H9 (cell line): ENCODE results near the gene ACOXL. TPM values are rescaled to one million over a fixed set of nuclear protein-coding genes. Genes with fewer than 3 reads are reported as not detected.

Source experiments
- DNase-seq: peaks from one replicate; pipeline ENCODE4 v3.0.0-alpha.2; 2017
- H2AFZ ChIP-seq: one replicate; pipeline ENCODE4 v1.6.1; 2013; ENCODE audit warnings: mild to moderate bottlenecking, low read length, control low read depth, moderate library complexity
- H2AK5ac ChIP-seq: 2 replicates; pipeline ENCODE4 v1.6.1; 2013; ENCODE audit warnings: low read length, control low read depth, mixed read lengths; ENCODE audit not compliant: insufficient read length
- H2BK120ac ChIP-seq: one replicate; pipeline ENCODE4 v1.6.1; 2013; ENCODE audit warnings: low read depth, mild to moderate bottlenecking, low read length, control low read depth, inconsistent platforms; ENCODE audit not compliant: poor library complexity, severe bottlenecking
- H2BK12ac ChIP-seq: 2 replicates; pipeline ENCODE4 v1.6.1; 2013; ENCODE audit warnings: low read length, control low read depth, mixed read lengths, low read depth; ENCODE audit not compliant: insufficient read length
- H2BK15ac ChIP-seq: 2 replicates; pipeline ENCODE4 v1.6.1; 2013; ENCODE audit warnings: low read depth, low read length, control low read depth
- H2BK20ac ChIP-seq: one replicate; pipeline ENCODE4 v1.6.1; 2013; ENCODE audit warnings: low read depth, mild to moderate bottlenecking, low read length, control low read depth, inconsistent platforms; ENCODE audit not compliant: poor library complexity, severe bottlenecking
- H2BK5ac ChIP-seq: 2 replicates; pipeline ENCODE4 v1.6.1; 2013; ENCODE audit warnings: low read length, control low read depth, mixed read lengths; ENCODE audit not compliant: insufficient read length
- H3K14ac ChIP-seq: 2 replicates; pipeline ENCODE4 v1.6.1; 2013; ENCODE audit warnings: low read length, control low read depth; ENCODE audit not compliant: insufficient read depth
- H3K18ac ChIP-seq: 2 replicates; pipeline ENCODE4 v1.6.1; 2013; ENCODE audit warnings: low read depth, mild to moderate bottlenecking, mixed read lengths, low read length, control low read depth; ENCODE audit not compliant: insufficient read length
- H3K23ac ChIP-seq: 2 replicates; pipeline ENCODE4 v1.6.1; 2013; ENCODE audit warnings: low read length, control low read depth, mixed read lengths, low read depth; ENCODE audit not compliant: insufficient read length
- H3K23me2 ChIP-seq: 2 replicates; pipeline ENCODE4 v1.6.1; 2013; ENCODE audit warnings: low read depth, mild to moderate bottlenecking, mixed read lengths, low read length, control low read depth; ENCODE audit not compliant: insufficient read length, poor library complexity, severe bottlenecking
- H3K27ac ChIP-seq: 2 replicates; pipeline ENCODE4 v1.5.1; 2013; ENCODE audit warnings: low read length, control low read depth, mixed read lengths, low read depth; ENCODE audit not compliant: insufficient read length
- H3K27me3 ChIP-seq: 2 replicates; pipeline ENCODE4 v1.6.1; 2013; ENCODE audit warnings: low read length, control low read depth, inconsistent platforms; ENCODE audit not compliant: insufficient read depth
- H3K4ac ChIP-seq: 2 replicates; pipeline ENCODE4 v1.6.1; 2013; ENCODE audit warnings: low read depth, mild to moderate bottlenecking, control low read depth, inconsistent platforms, low read length, moderate library complexity
- H3K4me1 ChIP-seq: 2 replicates; pipeline ENCODE4 v1.6.1; 2013; ENCODE audit warnings: low read length, control low read depth, inconsistent platforms; ENCODE audit not compliant: insufficient read depth
- H3K4me2 ChIP-seq: 2 replicates; pipeline ENCODE4 v1.6.1; 2013; ENCODE audit warnings: low read length, control low read depth, mixed read lengths; ENCODE audit not compliant: insufficient read length, insufficient read depth
- H3K56ac ChIP-seq: 2 replicates; pipeline ENCODE4 v1.6.1; 2013; ENCODE audit warnings: low read depth, mild to moderate bottlenecking, mixed read lengths, low read length, control low read depth; ENCODE audit not compliant: insufficient read length
- H3K79me1 ChIP-seq: 2 replicates; pipeline ENCODE4 v1.6.1; 2013; ENCODE audit warnings: low read depth, mild to moderate bottlenecking, moderate library complexity, low read length, control low read depth, inconsistent platforms; ENCODE audit not compliant: insufficient read depth, poor library complexity, severe bottlenecking
- H3K79me2 ChIP-seq: 2 replicates; pipeline ENCODE4 v1.6.1; 2013; ENCODE audit warnings: low read length, control low read depth, inconsistent platforms; ENCODE audit not compliant: insufficient read depth
- H3K9ac ChIP-seq: 2 replicates; pipeline ENCODE4 v1.6.1; 2013; ENCODE audit warnings: low read length, control low read depth, mixed read lengths; ENCODE audit not compliant: insufficient read length; ENCODE audit errors: extremely low read depth
- H3K9me3 ChIP-seq: one replicate; pipeline ENCODE4 v1.6.1; 2013; ENCODE audit warnings: low read depth, low read length, inconsistent platforms; ENCODE audit not compliant: control insufficient read depth
- H3T11ph ChIP-seq: one replicate; pipeline ENCODE4 v1.6.1; 2013; ENCODE audit warnings: mild to moderate bottlenecking, low read length, control low read depth, inconsistent platforms
- H4K20me1 ChIP-seq: one replicate; pipeline ENCODE4 v1.6.1; 2013; ENCODE audit not compliant: control insufficient read depth, insufficient read length, insufficient read depth
- H4K5ac ChIP-seq: 2 replicates; pipeline ENCODE4 v1.6.1; 2013; ENCODE audit warnings: low read depth, mild to moderate bottlenecking, mixed read lengths, low read length, control low read depth; ENCODE audit not compliant: insufficient read length
- H4K8ac ChIP-seq: replicated peaks from 2 replicates; pipeline ENCODE4 v1.6.1; 2013; ENCODE audit warnings: low read length, control low read depth, mixed read lengths, low read depth; ENCODE audit not compliant: insufficient read length
- H4K91ac ChIP-seq: 2 replicates; pipeline ENCODE4 v1.6.1; 2013; ENCODE audit warnings: low read depth, mild to moderate bottlenecking, moderate library complexity, mixed read lengths, low read length, control low read depth; ENCODE audit not compliant: insufficient read length
- H3K27ac Mint-ChIP-seq, 3 experiments: 2 replicates in 2 of 3; 3 replicates in 1 of 3; pipeline ENCODE4 v1.8.0; 2020 to 2021; ENCODE audit warnings: mixed read lengths in 3 of 3, mild to moderate bottlenecking in 1 of 3, moderate library complexity in 1 of 3
- H3K27me3 Mint-ChIP-seq: 2 replicates; pipeline ENCODE4 v1.8.0; 2021; ENCODE audit warnings: low read depth, mild to moderate bottlenecking, moderate library complexity, mixed read lengths
- H3K36me3 Mint-ChIP-seq, 3 experiments: 2 replicates in 2 of 3; 3 replicates in 1 of 3; pipeline ENCODE4 v1.8.0; 2020 to 2021; ENCODE audit warnings: low read depth in 3 of 3, mixed read lengths in 3 of 3; ENCODE audit not compliant: insufficient read depth in 1 of 3
- H3K4me1 Mint-ChIP-seq, 2 experiments: 2 replicates each; pipeline ENCODE4 v1.8.0; 2020; ENCODE audit warnings: mixed read lengths in 2 of 2
- H3K4me3 Mint-ChIP-seq, 2 experiments: 2 replicates in 1 of 2; 3 replicates in 1 of 2; pipeline ENCODE4 v1.8.0; 2020 to 2021; ENCODE audit warnings: mild to moderate bottlenecking in 2 of 2, mixed read lengths in 2 of 2, moderate library complexity in 1 of 2
- H3K9me3 Mint-ChIP-seq, 2 experiments: 2 replicates in 1 of 2; 3 replicates in 1 of 2; pipeline ENCODE4 v1.8.0; 2020; ENCODE audit warnings: mild to moderate bottlenecking in 2 of 2, mixed read lengths in 2 of 2, moderate library complexity in 1 of 2
- WGBS: extraction: QIAGEN DNeasy Blood & Tissue Kit; methylation state at CpG from one replicate; pipeline ENCODE4 v1.1.7; 2013; ENCODE audit warnings: missing lambda C conversion rate, low lambda C conversion rate, mixed read lengths; ENCODE audit not compliant: insufficient read length; ENCODE audit errors: extremely low coverage; 5-methylcytosine and 5-hydroxymethylcytosine counted together
- total RNA-seq: library from RNA; stranded (reverse); gene quantifications from 2 replicates; pipeline ENCODE4 v1.2.1, GENCODE V29; 2021
- TF ChIP-seq, protein P1 (sequence below): fragments of 200-600 bp; sonication (generic); conservative IDR thresholded peaks from 3 replicates; pipeline ENCODE4 v1.8.0; 2021; ENCODE audit warnings: antibody characterized with exemption, mild to moderate bottlenecking

The ACOXL gene
- total RNA-seq, 1 experiment from 2014 or later = 37.6 TPM

DNA sequence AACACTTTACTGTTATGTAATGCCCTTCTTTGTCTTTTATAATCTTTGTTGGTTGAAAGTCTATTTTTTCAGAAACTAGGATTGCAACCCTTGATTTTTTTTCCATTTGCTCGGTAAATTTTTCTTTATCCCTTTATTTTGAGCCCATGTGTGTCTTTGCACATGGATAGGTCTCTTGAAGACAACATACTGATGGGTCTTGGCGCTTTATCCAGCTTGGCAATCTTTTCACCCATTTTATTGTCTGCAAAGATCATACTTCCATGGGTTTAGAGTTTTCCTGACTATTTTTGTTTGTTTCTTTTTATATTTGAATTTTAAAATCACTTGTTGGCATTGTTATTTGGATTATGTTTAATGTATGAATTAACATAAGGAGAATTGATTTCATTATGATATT lies 27.0 kb downstream of the ACOXL start:
- peaks cover 7 to 9% of the 10 kb centered on the region in 2 experiments for H3K4me1 Mint-ChIP-seq
- no peaks in the 10 kb centered on the region for H3K27me3 ChIP-seq
- H3K79me2 ChIP-seq = no peaks in the 10 kb centered on the region

More for the DNA sequence above, 27.0 kb downstream of the ACOXL start:
- no CpG with 5 or more reads among the region's 2 CpGs for WGBS
- Histone ChIP-seq H3K9me3 (no peaks in the 10 kb centered on the region), H3K4me2 (no peak overlapping the region), H3K18ac (no peak overlapping the region), H2BK120ac (no peak overlapping the region), H2BK20ac (no peak overlapping the region), H4K5ac (no peak overlapping the region), H3K79me1 (no peaks in the 10 kb centered on the region), H3K4me1 (no peaks in the 10 kb centered on the region), H3K23me2 (no peaks in the 10 kb centered on the region), H4K20me1 (no peaks in the 10 kb centered on the region), H2BK5ac (no peak overlapping the region), H3K23ac (no peak overlapping the region), H2BK12ac (no peak overlapping the region), H4K91ac (no peak overlapping the region), H3K4ac (no peak overlapping the region), H3K27ac (no peak overlapping the region), H2AFZ (no peak overlapping the region), H3K9ac (no peak overlapping the region), H3T11ph (no peak overlapping the region), H2AK5ac (no peak overlapping the region), H2BK15ac (no peak overlapping the region), H3K14ac (no peak overlapping the region), H3K56ac (no peak overlapping the region), H4K8ac (no peak overlapping the region)
- Mint-ChIP-seq H3K36me3 (peaks cover 46 to 73% (median 48%) of the 10 kb centered on the region in 3 experiments), H3K27me3 (no peaks in the 10 kb centered on the region), H3K4me3 (no peak overlapping the region), H3K27ac (no peak overlapping the region), H3K9me3 (peaks cover 41 to 42% of the 10 kb centered on the region in 2 experiments)
- DNase-seq = no peak
- TF ChIP-seq, protein P1, sequence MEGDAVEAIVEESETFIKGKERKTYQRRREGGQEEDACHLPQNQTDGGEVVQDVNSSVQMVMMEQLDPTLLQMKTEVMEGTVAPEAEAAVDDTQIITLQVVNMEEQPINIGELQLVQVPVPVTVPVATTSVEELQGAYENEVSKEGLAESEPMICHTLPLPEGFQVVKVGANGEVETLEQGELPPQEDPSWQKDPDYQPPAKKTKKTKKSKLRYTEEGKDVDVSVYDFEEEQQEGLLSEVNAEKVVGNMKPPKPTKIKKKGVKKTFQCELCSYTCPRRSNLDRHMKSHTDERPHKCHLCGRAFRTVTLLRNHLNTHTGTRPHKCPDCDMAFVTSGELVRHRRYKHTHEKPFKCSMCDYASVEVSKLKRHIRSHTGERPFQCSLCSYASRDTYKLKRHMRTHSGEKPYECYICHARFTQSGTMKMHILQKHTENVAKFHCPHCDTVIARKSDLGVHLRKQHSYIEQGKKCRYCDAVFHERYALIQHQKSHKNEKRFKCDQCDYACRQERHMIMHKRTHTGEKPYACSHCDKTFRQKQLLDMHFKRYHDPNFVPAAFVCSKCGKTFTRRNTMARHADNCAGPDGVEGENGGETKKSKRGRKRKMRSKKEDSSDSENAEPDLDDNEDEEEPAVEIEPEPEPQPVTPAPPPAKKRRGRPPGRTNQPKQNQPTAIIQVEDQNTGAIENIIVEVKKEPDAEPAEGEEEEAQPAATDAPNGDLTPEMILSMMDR = no peak
